Fibroblast of lung (primary cell): ENCODE measurements around the gene SLC28A1.

Experiments used
- CTCF ChIP-seq, 2 donors: IDR thresholded peaks in 1 of 2; conservative IDR thresholded peaks in 1 of 2; 1 replicate in 1 of 2; 2 replicates in 1 of 2; pipeline ENCODE4 v1.5.1; 2011 to 2012; ENCODE audit warnings: low read length in 2 of 2, control low read depth in 1 of 2, inconsistent platforms in 1 of 2, low read depth in 1 of 2, mild to moderate bottlenecking in 1 of 2
- EZH2 ChIP-seq: IDR thresholded peaks from 2 replicates; pipeline ENCODE4 v1.5.1; 2012; ENCODE audit warnings: low read length, control low read depth, mild to moderate bottlenecking; ENCODE audit errors: missing control alignments

DNA sequence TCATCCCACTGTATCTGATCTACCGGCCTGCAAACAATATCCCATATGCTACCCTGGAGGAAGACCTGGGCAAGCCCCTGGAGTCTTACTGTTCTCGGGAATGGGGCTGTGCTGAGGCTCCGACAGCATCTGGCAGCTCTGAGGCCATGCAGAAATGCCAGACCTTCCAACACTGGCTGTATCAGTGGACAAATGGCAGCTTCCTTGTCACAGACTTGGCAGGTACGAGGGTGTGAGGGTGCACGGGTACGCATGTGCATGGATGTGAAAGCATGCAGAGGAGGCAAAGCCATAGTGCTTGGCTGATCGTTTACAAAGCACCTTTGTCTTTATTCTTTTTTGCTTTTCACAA is 20.0 kb upstream of the SLC28A1 start:
- TF ChIP-seq CTCF (conservative IDR thresholded peaks at IDR 0.05 in 1 of 2, IDR thresholded peaks at IDR 0.05 in 1 of 2; ENCODE audit: low read depth in 1 of 2, low read length in 2 of 2): no peak
- TF ChIP-seq EZH2: no peak
